Naive thymus-derived CD4-positive, alpha-beta T cell (primary cell): ENCODE data around the gene DNAL4. TPM values are rescaled to one million over a fixed set of nuclear protein-coding genes. Genes with fewer than 3 reads are reported as not detected.

Experiments used
- ATAC-seq: fragments of 150-1000 bp; cut with Tn5 transposase; 2 replicates; pipeline ENCODE4 v1.10.0; 2021; ENCODE audit warnings: mild to moderate bottlenecking, moderate library complexity
- CTCF ChIA-PET: fragments of 350-600 bp; sonication (Branson Sonifier 250); formaldehyde crosslinking; loops from one replicate; lab custom pipeline; 2021; ENCODE audit warnings: antibody characterized with exemption; lab: Charles Lee
- POLR2A ChIA-PET: fragments of 350-600 bp; sonication (Branson Sonifier 250); formaldehyde crosslinking; loops from one replicate; lab custom pipeline; 2021; ENCODE audit warnings: antibody characterized with exemption, inconsistent platforms; lab: Charles Lee
- DNase-seq, 9 donors: peaks; one replicate each; pipeline versions ENCODE4 v3.0.0 to v3.0.0-alpha.2; 2020 to 2022; ENCODE audit warnings: mixed read lengths in 1 of 9
- H3K27ac ChIP-seq: one replicate; pipeline ENCODE4 v1.7.0; 2013; ENCODE audit warnings: mild to moderate bottlenecking, low read depth, low read length, moderate library complexity
- H3K27me3 ChIP-seq, 2 donors: one replicate each; pipeline ENCODE4 v1.7.0; 2013; ENCODE audit warnings: low read length in 2 of 2, mild to moderate bottlenecking in 2 of 2, moderate library complexity in 2 of 2; ENCODE audit not compliant: control insufficient read depth in 2 of 2, insufficient read depth in 2 of 2
- H3K36me3 ChIP-seq, 3 experiments: 1 replicate in 2 of 3; 2 replicates in 1 of 3; pipeline ENCODE4 v1.7.0; 2013; ENCODE audit warnings: low read length in 3 of 3, mild to moderate bottlenecking in 3 of 3, moderate library complexity in 1 of 3; ENCODE audit not compliant: insufficient read depth in 3 of 3, control insufficient read depth in 2 of 3
- H3K4me1 ChIP-seq, 2 donors: one replicate each; pipeline ENCODE4 v1.7.0; 2013; ENCODE audit warnings: low read length in 2 of 2, mild to moderate bottlenecking in 2 of 2, moderate library complexity in 1 of 2; ENCODE audit not compliant: control insufficient read depth in 2 of 2, insufficient read depth in 2 of 2
- H3K4me3 ChIP-seq: 2 replicates; pipeline ENCODE4 v1.7.0; 2013; ENCODE audit warnings: mild to moderate bottlenecking, low read length
- H3K9me3 ChIP-seq, 3 experiments: 1 replicate in 2 of 3; 2 replicates in 1 of 3; pipeline ENCODE4 v1.7.0; 2013; ENCODE audit warnings: low read length in 3 of 3; ENCODE audit not compliant: control insufficient read depth in 2 of 3
- H3K27ac Mint-ChIP-seq, 9 donors: one replicate each; pipeline ENCODE4 v1.8.0; 2020 to 2022; ENCODE audit warnings: mixed read lengths in 9 of 9, mild to moderate bottlenecking in 8 of 9, moderate library complexity in 5 of 9, inconsistent platforms in 2 of 9
- H3K27me3 Mint-ChIP-seq, 5 donors: one replicate each; pipeline ENCODE4 v1.8.0; 2021 to 2022; ENCODE audit warnings: mixed read lengths in 5 of 5, mild to moderate bottlenecking in 1 of 5
- H3K36me3 Mint-ChIP-seq, 5 donors: one replicate each; pipeline ENCODE4 v1.8.0; 2020 to 2022; ENCODE audit warnings: mixed read lengths in 5 of 5, mild to moderate bottlenecking in 3 of 5, inconsistent platforms in 1 of 5
- H3K4me1 Mint-ChIP-seq, 7 donors: one replicate each; pipeline ENCODE4 v1.8.0; 2020 to 2022; ENCODE audit warnings: mixed read lengths in 7 of 7, mild to moderate bottlenecking in 3 of 7, inconsistent platforms in 1 of 7
- H3K4me3 Mint-ChIP-seq, 10 donors: one replicate each; pipeline ENCODE4 v1.8.0; 2020 to 2022; ENCODE audit warnings: mild to moderate bottlenecking in 10 of 10, mixed read lengths in 10 of 10, moderate library complexity in 6 of 10, inconsistent platforms in 2 of 10
- H3K9me3 Mint-ChIP-seq, 11 donors: one replicate each; pipeline ENCODE4 v1.8.0; 2020 to 2022; ENCODE audit warnings: mixed read lengths in 11 of 11, mild to moderate bottlenecking in 4 of 11, inconsistent platforms in 1 of 11, moderate library complexity in 1 of 11
- intact Hi-C, 2 donors: fragments of 100-400 bp; cut with micrococcal nuclease; formaldehyde crosslinking; loops; one replicate each; pipeline ENCODE4 v1.15.1; 2023
- polyA plus RNA-seq, 2 donors: library from polyadenylated mRNA; unstranded; fragments of 300-500 nt; fragmentation: Illumina TruSeq; gene quantifications; one replicate each; pipeline ENCODE4 v1.2.3, GENCODE V29; 2021
- total RNA-seq, 6 experiments: library from RNA in 5 of 6; stranded (reverse) in 5 of 6; gene quantifications; 1 replicate in 5 of 6; 2 replicates in 1 of 6; pipeline ENCODE4 v1.2.3 and lab custom pipeline; 2021 to 2026

Gene DNAL4
- total and polyA plus RNA-seq, 7 experiments from 2014 or later, result 5.0 to 15.0 (median 9.8) TPM

DNA sequence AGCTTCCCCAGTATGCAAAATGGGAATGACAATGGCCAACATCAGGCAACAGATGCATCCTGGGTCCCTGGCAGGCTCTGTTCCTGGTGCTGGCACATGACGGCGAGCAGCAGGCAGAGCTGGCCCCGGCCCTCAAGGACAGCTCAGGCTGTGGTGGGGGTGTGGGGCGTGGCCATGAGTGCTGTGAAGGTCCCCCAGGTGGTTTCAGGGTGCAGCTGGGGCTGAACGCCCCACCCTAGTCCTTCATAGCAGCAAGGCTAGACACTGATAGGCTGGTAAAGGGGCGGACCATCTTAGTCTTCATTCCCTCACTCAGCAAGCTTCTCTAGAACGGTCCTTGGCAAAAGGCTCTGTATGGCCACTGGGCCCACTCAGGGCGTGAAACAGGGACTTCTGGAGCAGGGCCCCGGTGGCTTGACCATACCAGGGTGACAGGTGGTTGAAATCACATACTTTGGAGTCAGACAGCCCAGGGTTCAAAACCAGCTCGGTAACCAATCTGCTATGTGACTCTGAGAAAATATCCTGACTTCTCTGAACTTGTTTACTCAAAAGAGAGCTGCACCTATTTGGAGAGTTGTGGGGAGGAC lies 34.8 kb upstream of the DNAL4 start:
- POLR2A ChIA-PET, result no interaction called here
- H3K36me3 ChIP-seq, result no peaks in the 10 kb centered on the region

DNA sequence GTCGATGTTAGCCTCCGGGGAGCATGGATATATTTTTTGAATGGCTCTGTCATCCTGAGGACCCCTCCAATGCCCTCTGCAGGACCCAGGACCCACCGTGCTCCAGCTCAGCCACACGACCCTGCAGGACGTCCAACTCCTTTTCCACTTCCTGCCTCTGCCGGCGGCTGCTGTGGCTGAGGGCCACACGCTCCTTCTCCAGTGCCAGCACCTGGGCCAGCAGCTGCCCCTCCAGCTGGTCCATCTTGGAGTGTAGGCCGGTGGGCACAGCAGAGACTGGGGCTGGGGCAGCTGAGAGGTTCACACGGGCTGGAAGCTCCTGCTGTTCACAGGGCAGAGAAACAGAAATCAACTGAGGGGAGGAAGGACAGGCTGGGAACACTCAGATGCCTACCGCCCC lies 34.2 kb upstream of the DNAL4 start:
- no peaks in the 10 kb centered on the region for H3K9me3 Mint-ChIP-seq
- intact Hi-C loops, result no loop called here
- CTCF ChIA-PET, result no interaction called here

More for the DNA sequence above, 34.8 kb upstream of the DNAL4 start:
- Mint-ChIP-seq H3K9me3 (no peaks in the 10 kb centered on the region), H3K36me3 (peaks cover 0 to 24% (median 0%) of the 10 kb centered on the region in 5 donors), H3K27me3 (no peaks in the 10 kb centered on the region), H3K4me1 (no peaks in the 10 kb centered on the region), H3K27ac (no peak overlapping the region), H3K4me3 (no peak overlapping the region)
- no peak overlapping the region for H3K4me3 ChIP-seq
- DNase-seq (no peak), ATAC-seq (no peak)
- intact Hi-C loops, result no loop called here
- no peaks in the 10 kb centered on the region for H3K9me3 ChIP-seq
- H3K27me3 ChIP-seq, result no peaks in the 10 kb centered on the region
- no peak overlapping the region for H3K27ac ChIP-seq
- H3K4me1 ChIP-seq, result no peaks in the 10 kb centered on the region
- CTCF ChIA-PET, result interaction anchor here (1.1 kb wide), 1 partner anchor 64 kb away, joined by 3 read pairs; no protein-coding TSS in a partner anchor

DNA sequence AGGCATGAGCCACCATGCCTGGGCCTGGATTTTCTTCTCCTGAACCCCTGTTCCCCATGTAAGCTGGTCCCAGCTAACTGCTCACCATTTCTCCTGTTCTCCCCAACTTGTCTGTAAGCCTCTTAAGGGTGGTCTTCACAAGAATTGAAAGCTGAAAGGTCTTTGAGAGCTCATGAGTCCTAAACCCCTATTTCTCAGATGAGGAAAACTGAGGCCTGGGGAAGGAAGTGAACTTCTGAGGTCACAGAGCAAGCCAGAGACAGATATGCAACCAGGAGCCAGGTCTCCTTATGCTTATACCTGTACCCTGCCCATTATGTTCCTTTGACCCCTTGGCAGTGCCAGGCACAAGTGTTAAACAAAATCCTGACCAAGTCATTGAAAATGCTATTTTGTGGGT lies 33.6 kb upstream of the DNAL4 start:
- intact Hi-C loops, result no loop called here
- Mint-ChIP-seq H3K36me3 (peaks cover 0 to 32% (median 0%) of the 10 kb centered on the region in 5 donors), H3K9me3 (no peaks in the 10 kb centered on the region), H3K4me1 (no peaks in the 10 kb centered on the region), H3K27ac (peak overlapping the region in 1 of 9 donors; percentile 26), H3K4me3 (no peak overlapping the region), H3K27me3 (no peaks in the 10 kb centered on the region)
- ATAC-seq (no peak), DNase-seq (no peak)
- no peaks in the 10 kb centered on the region for H3K4me1 ChIP-seq
- H3K27ac ChIP-seq, result no peak overlapping the region
- H3K36me3 ChIP-seq, result no peaks in the 10 kb centered on the region
- H3K27me3 ChIP-seq, result no peaks in the 10 kb centered on the region
- POLR2A ChIA-PET, result no interaction called here
- H3K9me3 ChIP-seq, result no peaks in the 10 kb centered on the region
- no peak overlapping the region for H3K4me3 ChIP-seq
- CTCF ChIA-PET, result no interaction called here

More for the DNA sequence above, 34.2 kb upstream of the DNAL4 start:
- Histone ChIP-seq H3K9me3 (no peaks in the 10 kb centered on the region), H3K4me3 (no peak overlapping the region), H3K27me3 (no peaks in the 10 kb centered on the region), H3K27ac (no peak overlapping the region), H3K4me1 (no peaks in the 10 kb centered on the region), H3K36me3 (no peaks in the 10 kb centered on the region)
- Mint-ChIP-seq H3K4me1 (no peaks in the 10 kb centered on the region), H3K27ac (no peak overlapping the region), H3K4me3 (no peak overlapping the region), H3K36me3 (peaks cover 0 to 28% (median 0%) of the 10 kb centered on the region in 5 donors), H3K27me3 (no peaks in the 10 kb centered on the region)
- POLR2A ChIA-PET, result no interaction called here
- ATAC-seq, result no peak
- DNase-seq, result no peak

DNA sequence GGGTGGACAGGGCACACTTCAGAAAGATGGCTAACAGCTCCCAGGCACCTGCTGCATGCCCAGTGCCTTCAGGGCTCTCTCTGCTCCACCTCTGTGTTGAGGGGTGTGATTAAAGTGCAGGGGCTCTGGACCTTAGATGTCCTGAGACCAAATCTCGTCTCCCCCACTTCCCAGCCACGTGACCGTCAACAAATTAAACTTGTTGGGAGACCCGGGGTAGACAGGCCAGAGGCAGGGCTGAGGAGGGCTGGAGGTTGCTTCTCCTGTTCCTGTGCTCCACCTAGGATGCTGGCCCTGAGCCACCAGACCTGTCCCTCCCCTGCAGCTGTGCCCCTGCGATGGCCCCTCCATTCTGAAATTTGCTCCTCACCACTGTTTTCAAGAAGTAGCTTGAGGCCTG lies 32.9 kb upstream of the DNAL4 start:
- no peaks in the 10 kb centered on the region for H3K9me3 ChIP-seq
- CTCF ChIA-PET, result interaction anchor here (0.6 kb wide), 1 partner anchor 35 kb away, joined by 5 read pairs; no protein-coding TSS in a partner anchor
- H3K36me3 ChIP-seq, result no peaks in the 10 kb centered on the region
- H3K27me3 ChIP-seq, result no peaks in the 10 kb centered on the region
- no peaks in the 10 kb centered on the region for H3K27me3 Mint-ChIP-seq
- POLR2A ChIA-PET, result no interaction called here
- DNase-seq, result no peak
- no peak overlapping the region for H3K4me3 Mint-ChIP-seq
- no peak overlapping the region for H3K4me3 ChIP-seq
- H3K9me3 Mint-ChIP-seq, result no peaks in the 10 kb centered on the region
- peaks cover 0 to 30% (median 0%) of the 10 kb centered on the region in 5 donors for H3K36me3 Mint-ChIP-seq
- H3K4me1 Mint-ChIP-seq, result peaks cover 0 to under 1% (median 0%) of the 10 kb centered on the region in 7 donors
- no peaks in the 10 kb centered on the region for H3K4me1 ChIP-seq
- H3K27ac ChIP-seq, result no peak overlapping the region
- intact Hi-C loops, result no loop called here
- no peak for ATAC-seq
- H3K27ac Mint-ChIP-seq, result no peak overlapping the region

DNA sequence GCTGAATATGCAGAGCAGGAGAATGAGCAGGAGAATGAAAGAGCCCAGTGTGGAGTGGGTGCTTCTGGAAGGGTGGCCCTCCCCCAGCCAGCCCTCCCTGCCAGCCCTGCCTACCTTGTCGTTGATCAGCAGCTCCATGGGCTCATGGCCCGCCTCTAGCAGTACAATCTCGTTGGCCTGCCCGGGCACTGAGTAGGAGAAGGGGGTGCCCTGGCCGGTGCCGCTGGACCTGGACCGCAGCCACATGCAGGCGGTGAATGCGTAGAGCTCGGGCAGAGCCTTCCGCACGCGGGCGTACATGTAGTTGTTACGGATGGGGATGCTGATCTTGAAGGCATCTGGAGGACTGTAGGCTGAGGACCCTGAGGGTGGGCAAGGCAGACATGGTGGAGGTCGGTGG lies 32.4 kb upstream of the DNAL4 start:
- Histone ChIP-seq H3K4me3 (no peak overlapping the region), H3K4me1 (no peaks in the 10 kb centered on the region), H3K9me3 (no peaks in the 10 kb centered on the region), H3K36me3 (no peaks in the 10 kb centered on the region), H3K27ac (no peak overlapping the region), H3K27me3 (no peaks in the 10 kb centered on the region)
- peaks cover 0 to 28% (median 0%) of the 10 kb centered on the region in 5 donors for H3K36me3 Mint-ChIP-seq
- H3K4me1 Mint-ChIP-seq, result peaks cover 0 to 2% (median 0%) of the 10 kb centered on the region in 7 donors
- H3K27ac Mint-ChIP-seq, result no peak overlapping the region
- CTCF ChIA-PET, result interaction anchor here (0.6 kb wide), 1 partner anchor 35 kb away, joined by 5 read pairs; no protein-coding TSS in a partner anchor
- intact Hi-C loops, result no loop called here
- ATAC-seq (no peak), DNase-seq (no peak)
- H3K4me3 Mint-ChIP-seq, result no peak overlapping the region
- H3K27me3 Mint-ChIP-seq, result no peaks in the 10 kb centered on the region
- POLR2A ChIA-PET, result no interaction called here
- H3K9me3 Mint-ChIP-seq, result no peaks in the 10 kb centered on the region

DNA sequence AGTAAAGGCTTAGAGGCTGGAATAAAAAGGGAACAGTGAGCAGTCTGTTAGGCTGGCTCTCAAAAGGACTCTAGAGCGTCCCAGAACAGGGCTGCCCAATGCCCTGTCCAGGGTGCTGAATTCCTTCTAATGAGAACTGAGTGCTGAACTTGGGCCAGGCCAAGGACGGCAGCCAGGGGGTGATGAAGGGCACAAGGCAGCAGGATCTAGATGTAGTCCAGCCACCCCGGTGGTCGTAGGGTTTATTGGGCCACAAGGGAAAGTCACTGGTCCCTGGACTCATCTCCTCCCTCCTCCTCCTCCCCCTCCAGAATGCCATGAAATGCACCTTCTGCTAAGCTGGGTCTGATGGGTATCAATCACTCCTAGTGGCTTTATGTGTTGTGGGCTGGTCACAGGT lies 30.6 kb upstream of the DNAL4 start:
- H3K27me3 Mint-ChIP-seq, result no peaks in the 10 kb centered on the region
- intact Hi-C loops, result no loop called here
- Histone ChIP-seq H3K27me3 (no peaks in the 10 kb centered on the region), H3K4me1 (no peaks in the 10 kb centered on the region), H3K27ac (no peak overlapping the region), H3K4me3 (no peak overlapping the region), H3K36me3 (no peaks in the 10 kb centered on the region), H3K9me3 (no peaks in the 10 kb centered on the region)
- H3K9me3 Mint-ChIP-seq, result no peaks in the 10 kb centered on the region
- no peak overlapping the region for H3K4me3 Mint-ChIP-seq
- peaks cover 0 to 28% (median 0%) of the 10 kb centered on the region in 5 donors for H3K36me3 Mint-ChIP-seq
- ATAC-seq, result peak; percentile 81
- ChIA-PET POLR2A (no interaction called here), CTCF (no interaction called here)
- no peak overlapping the region for H3K27ac Mint-ChIP-seq
- peak in 7 of 9 donors; percentile 13 to 58 (median 45) for DNase-seq
- peaks cover 0 to 2% (median 0%) of the 10 kb centered on the region in 7 donors for H3K4me1 Mint-ChIP-seq

DNA sequence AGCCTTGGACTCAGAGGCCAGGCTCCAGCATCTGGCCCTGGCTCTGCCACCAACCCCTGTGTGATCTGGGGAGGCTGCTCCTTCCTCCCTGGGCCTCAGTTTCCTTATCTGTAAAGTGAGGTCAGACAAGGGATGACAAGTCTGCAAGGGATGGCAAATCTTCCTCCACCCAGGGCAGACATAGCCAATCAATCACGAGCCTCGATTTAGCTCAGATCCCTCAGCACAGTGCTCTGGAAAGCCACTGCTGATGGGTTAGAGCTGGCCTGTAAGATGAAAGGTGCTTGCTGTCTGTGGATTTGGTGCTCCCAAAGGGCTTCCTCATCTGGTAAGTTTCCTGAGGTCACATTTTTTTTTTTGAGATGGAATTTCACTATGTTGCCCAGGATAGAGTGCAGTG lies 29.7 kb upstream of the DNAL4 start:
- Mint-ChIP-seq H3K4me1 (peaks cover 0 to 2% (median 0%) of the 10 kb centered on the region in 7 donors), H3K27ac (no peak overlapping the region), H3K9me3 (no peaks in the 10 kb centered on the region), H3K36me3 (peaks cover 0 to 28% (median 0%) of the 10 kb centered on the region in 5 donors), H3K4me3 (no peak overlapping the region), H3K27me3 (no peaks in the 10 kb centered on the region)
- H3K9me3 ChIP-seq, result no peaks in the 10 kb centered on the region
- no peaks in the 10 kb centered on the region for H3K36me3 ChIP-seq
- H3K27me3 ChIP-seq, result no peaks in the 10 kb centered on the region
- DNase-seq (no peak), ATAC-seq (no peak)
- ChIA-PET CTCF (interaction anchor here (0.6 kb wide), 1 partner anchor 895 kb away, joined by 3 read pairs; no protein-coding TSS in a partner anchor), POLR2A (interaction anchor here (0.7 kb wide), 1 partner anchor 12 kb away, joined by 3 read pairs; no protein-coding TSS in a partner anchor)
- no peak overlapping the region for H3K27ac ChIP-seq
- intact Hi-C loops, result no loop called here
- no peaks in the 10 kb centered on the region for H3K4me1 ChIP-seq
- H3K4me3 ChIP-seq, result no peak overlapping the region
